ENCODE results near the gene PRDM11.

DNA sequence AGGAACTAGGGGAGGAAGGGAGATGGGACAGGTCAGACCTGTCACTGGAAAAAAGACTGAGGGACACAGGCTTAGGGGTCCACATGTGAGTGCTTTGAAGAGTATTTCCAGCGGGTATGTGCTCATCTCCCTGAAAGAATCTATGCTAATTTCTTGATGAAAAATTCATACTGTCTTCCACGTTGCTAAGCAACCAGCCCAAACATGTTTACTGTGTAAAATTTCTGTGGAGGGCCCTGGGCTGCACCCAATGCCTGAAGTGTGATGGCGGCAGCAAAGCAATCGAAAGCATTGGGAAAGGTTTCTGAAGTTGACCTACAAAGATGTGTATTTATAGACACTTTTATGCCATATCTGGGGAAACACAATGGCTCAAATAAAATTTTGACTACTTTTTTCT, 132.3 kb downstream of the PRDM11 start:
- TF ChIP-seq CREB1 (IDR thresholded peaks at IDR 0.05; ENCODE audit: low read depth), result no peak
- no peak for TF ChIP-seq SP1 (IDR thresholded peaks at IDR 0.05; ENCODE audit: low read depth, low read length)
- no peak for TF ChIP-seq POLR2A (IDR thresholded peaks at IDR 0.05; ENCODE audit: low read depth, low read length)
- TF ChIP-seq, protein P1, sequence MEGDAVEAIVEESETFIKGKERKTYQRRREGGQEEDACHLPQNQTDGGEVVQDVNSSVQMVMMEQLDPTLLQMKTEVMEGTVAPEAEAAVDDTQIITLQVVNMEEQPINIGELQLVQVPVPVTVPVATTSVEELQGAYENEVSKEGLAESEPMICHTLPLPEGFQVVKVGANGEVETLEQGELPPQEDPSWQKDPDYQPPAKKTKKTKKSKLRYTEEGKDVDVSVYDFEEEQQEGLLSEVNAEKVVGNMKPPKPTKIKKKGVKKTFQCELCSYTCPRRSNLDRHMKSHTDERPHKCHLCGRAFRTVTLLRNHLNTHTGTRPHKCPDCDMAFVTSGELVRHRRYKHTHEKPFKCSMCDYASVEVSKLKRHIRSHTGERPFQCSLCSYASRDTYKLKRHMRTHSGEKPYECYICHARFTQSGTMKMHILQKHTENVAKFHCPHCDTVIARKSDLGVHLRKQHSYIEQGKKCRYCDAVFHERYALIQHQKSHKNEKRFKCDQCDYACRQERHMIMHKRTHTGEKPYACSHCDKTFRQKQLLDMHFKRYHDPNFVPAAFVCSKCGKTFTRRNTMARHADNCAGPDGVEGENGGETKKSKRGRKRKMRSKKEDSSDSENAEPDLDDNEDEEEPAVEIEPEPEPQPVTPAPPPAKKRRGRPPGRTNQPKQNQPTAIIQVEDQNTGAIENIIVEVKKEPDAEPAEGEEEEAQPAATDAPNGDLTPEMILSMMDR (IDR thresholded peaks at IDR 0.05 in 2 of 3, conservative IDR thresholded peaks at IDR 0.05 in 1 of 3; ENCODE audit: control insufficient read depth in 2 of 3, extremely low read depth in 1 of 3, insufficient read depth in 1 of 3, low read depth in 3 of 3, low read length in 3 of 3), result no peak
- TF ChIP-seq, protein P2, sequence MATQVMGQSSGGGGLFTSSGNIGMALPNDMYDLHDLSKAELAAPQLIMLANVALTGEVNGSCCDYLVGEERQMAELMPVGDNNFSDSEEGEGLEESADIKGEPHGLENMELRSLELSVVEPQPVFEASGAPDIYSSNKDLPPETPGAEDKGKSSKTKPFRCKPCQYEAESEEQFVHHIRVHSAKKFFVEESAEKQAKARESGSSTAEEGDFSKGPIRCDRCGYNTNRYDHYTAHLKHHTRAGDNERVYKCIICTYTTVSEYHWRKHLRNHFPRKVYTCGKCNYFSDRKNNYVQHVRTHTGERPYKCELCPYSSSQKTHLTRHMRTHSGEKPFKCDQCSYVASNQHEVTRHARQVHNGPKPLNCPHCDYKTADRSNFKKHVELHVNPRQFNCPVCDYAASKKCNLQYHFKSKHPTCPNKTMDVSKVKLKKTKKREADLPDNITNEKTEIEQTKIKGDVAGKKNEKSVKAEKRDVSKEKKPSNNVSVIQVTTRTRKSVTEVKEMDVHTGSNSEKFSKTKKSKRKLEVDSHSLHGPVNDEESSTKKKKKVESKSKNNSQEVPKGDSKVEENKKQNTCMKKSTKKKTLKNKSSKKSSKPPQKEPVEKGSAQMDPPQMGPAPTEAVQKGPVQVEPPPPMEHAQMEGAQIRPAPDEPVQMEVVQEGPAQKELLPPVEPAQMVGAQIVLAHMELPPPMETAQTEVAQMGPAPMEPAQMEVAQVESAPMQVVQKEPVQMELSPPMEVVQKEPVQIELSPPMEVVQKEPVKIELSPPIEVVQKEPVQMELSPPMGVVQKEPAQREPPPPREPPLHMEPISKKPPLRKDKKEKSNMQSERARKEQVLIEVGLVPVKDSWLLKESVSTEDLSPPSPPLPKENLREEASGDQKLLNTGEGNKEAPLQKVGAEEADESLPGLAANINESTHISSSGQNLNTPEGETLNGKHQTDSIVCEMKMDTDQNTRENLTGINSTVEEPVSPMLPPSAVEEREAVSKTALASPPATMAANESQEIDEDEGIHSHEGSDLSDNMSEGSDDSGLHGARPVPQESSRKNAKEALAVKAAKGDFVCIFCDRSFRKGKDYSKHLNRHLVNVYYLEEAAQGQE (IDR thresholded peaks at IDR 0.05; ENCODE audit: low read depth, low read length), result no peak
- TF ChIP-seq SMC3 (IDR thresholded peaks at IDR 0.05; ENCODE audit: borderline replicate concordance, low read length), result no peak
- TF ChIP-seq, protein P3, sequence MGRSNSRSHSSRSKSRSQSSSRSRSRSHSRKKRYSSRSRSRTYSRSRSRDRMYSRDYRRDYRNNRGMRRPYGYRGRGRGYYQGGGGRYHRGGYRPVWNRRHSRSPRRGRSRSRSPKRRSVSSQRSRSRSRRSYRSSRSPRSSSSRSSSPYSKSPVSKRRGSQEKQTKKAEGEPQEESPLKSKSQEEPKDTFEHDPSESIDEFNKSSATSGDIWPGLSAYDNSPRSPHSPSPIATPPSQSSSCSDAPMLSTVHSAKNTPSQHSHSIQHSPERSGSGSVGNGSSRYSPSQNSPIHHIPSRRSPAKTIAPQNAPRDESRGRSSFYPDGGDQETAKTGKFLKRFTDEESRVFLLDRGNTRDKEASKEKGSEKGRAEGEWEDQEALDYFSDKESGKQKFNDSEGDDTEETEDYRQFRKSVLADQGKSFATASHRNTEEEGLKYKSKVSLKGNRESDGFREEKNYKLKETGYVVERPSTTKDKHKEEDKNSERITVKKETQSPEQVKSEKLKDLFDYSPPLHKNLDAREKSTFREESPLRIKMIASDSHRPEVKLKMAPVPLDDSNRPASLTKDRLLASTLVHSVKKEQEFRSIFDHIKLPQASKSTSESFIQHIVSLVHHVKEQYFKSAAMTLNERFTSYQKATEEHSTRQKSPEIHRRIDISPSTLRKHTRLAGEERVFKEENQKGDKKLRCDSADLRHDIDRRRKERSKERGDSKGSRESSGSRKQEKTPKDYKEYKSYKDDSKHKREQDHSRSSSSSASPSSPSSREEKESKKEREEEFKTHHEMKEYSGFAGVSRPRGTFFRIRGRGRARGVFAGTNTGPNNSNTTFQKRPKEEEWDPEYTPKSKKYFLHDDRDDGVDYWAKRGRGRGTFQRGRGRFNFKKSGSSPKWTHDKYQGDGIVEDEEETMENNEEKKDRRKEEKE (IDR thresholded peaks at IDR 0.05), result no peak
